Liver (tissue), 3 donors: ENCODE data around the gene C19orf44.
"Not testable (repeated sequence)": the region's sequence is repeated elsewhere in the genome, so short reads cannot be mapped to it uniquely, and the experiment has no call there.

Source experiments
- ATF3 ChIP-seq: IDR thresholded peaks from 2 replicates; pipeline ENCODE4 v1.6.1; 2016; ENCODE audit warnings: antibody characterized with exemption
- CTCF ChIP-seq: fragments of 150-350 bp; IDR thresholded peaks from 2 replicates; pipeline ENCODE4 v1.5.1; 2017; ENCODE audit warnings: improper control_type of control experiment, low read depth, low read length; ENCODE audit not compliant: missing input control
- RAD21 ChIP-seq, 2 donors: IDR thresholded peaks; 2 replicates each; pipeline ENCODE4 v1.6.1; 2016; ENCODE audit warnings: antibody characterized with exemption in 2 of 2, mild to moderate bottlenecking in 2 of 2
- YY1 ChIP-seq: IDR thresholded peaks from 2 replicates; pipeline ENCODE4 v1.6.1; 2016; ENCODE audit warnings: antibody characterized with exemption, mild to moderate bottlenecking
- ZBTB33 ChIP-seq: IDR thresholded peaks from 2 replicates; pipeline ENCODE4 v1.6.1; 2016; ENCODE audit warnings: antibody characterized with exemption
- donor health status: healthy.
- donor health status: healthy.

GRCh38 chr19:16512611-16513010 lies 16.4 kb downstream of the C19orf44 start:
- not testable (repeated sequence) for TF ChIP-seq ZBTB33; ATF3; CTCF; RAD21 (IDR thresholded peaks at IDR 0.05); YY1
